GM21576 (cell line): Measurements from ENCODE around the gene PSMA1.
A peak's percentile ranks its signal among the peaks of the same experiment; 100 is the strongest.
"Not testable (repeated sequence)": the region's sequence is repeated elsewhere in the genome, so short reads cannot be mapped to it uniquely, and the experiment has no call there.

Experiments used
- ATAC-seq: cut with Tn5 transposase; IDR thresholded peaks from one replicate; pipeline ENCODE4 v1.9.1; 2021; ENCODE audit warnings: mild to moderate bottlenecking, moderate library complexity; ENCODE audit not compliant: unreplicated experiment

PSMA1 gene

GRCh38 chr11:14535166-14535565 is 15.0 kb upstream of the PSMA1 start:
- not testable (repeated sequence) for ATAC-seq

GRCh38 chr11:14529951-14530350 is 9.8 kb upstream of the PSMA1 start:
- ATAC-seq = no peak

GRCh38 chr11:14529321-14529720 is 9.1 kb upstream of the PSMA1 start:
- ATAC-seq = no peak

- no peak for ATAC-seq
Measured at GRCh38 chr11:14522801-14523200, 2.6 kb upstream of the PSMA1 start.

- no peak for ATAC-seq
Measured at GRCh38 chr11:14522245-14522644, 2.1 kb upstream of the PSMA1 start.

- no peak for ATAC-seq
Measured at GRCh38 chr11:14520747-14521151, 563 bp upstream of the PSMA1 start.

GRCh38 chr11:14519597-14519916 is 629 bp downstream of the PSMA1 start:
- ATAC-seq = peak; percentile 3

- no peak for ATAC-seq
Measured at GRCh38 chr11:14518820-14519219, 1.4 kb downstream of the PSMA1 start.

GRCh38 chr11:14513800-14514199 is 6.4 kb downstream of the PSMA1 start:
- no peak for ATAC-seq

- ATAC-seq = no peak
Measured at GRCh38 chr11:14506532-14506931, 13.7 kb downstream of the PSMA1 start.

- no peak for ATAC-seq
Measured at GRCh38 chr11:14503023-14503422, 17.2 kb downstream of the PSMA1 start.

- no peak for ATAC-seq
Measured at GRCh38 chr11:14502039-14502438, 18.1 kb downstream of the PSMA1 start.

- ATAC-seq = peak; percentile 56
Measured at GRCh38 chr11:14500181-14500651, 20.0 kb downstream of the PSMA1 start.

- ATAC-seq = peak; percentile 89
Measured at GRCh38 chr11:14499560-14500180, 20.5 kb downstream of the PSMA1 start, which contains the start of gene COPB1. COPB1 (minus strand) TSS chr11:14499811; CDS start chr11:14498928, 883 bp downstream.

GRCh38 chr11:14499178-14499559 is 21.0 kb downstream of the PSMA1 start:
- ATAC-seq = peak; percentile 8

GRCh38 chr11:14480716-14481115 is 39.5 kb downstream of the PSMA1 start:
- no peak for ATAC-seq

- ATAC-seq = no peak
Measured at GRCh38 chr11:14471127-14471526, 49.1 kb downstream of the PSMA1 start.

GRCh38 chr11:14463623-14464022 is 56.6 kb downstream of the PSMA1 start:
- no peak for ATAC-seq

- ATAC-seq = no peak
Measured at GRCh38 chr11:14460147-14460546, 60.0 kb downstream of the PSMA1 start.

GRCh38 chr11:14458377-14458776 is 61.8 kb downstream of the PSMA1 start:
- ATAC-seq = no peak

GRCh38 chr11:14455648-14456430 is 64.3 kb downstream of the PSMA1 start:
- ATAC-seq = no peak
